ENCODE data around the gene DPT.

The DPT gene

GRCh38 chr1:168731244-168731953, 2.4 kb upstream of the DPT start:
- H3K4me1 ChIP-seq = peaks cover 0 to 9% (median 0%) of the 10 kb centered on the region in 4 donors
- H3K27ac ChIP-seq = no peak overlapping the region
- no peaks in the 10 kb centered on the region for H3K9me3 ChIP-seq
- DNase-seq = no peak
- no peak overlapping the region for H3K4me3 ChIP-seq
- H3K27me3 ChIP-seq = no peaks in the 10 kb centered on the region
- no peaks in the 10 kb centered on the region for H3K36me3 ChIP-seq
- TF ChIP-seq, protein P1, sequence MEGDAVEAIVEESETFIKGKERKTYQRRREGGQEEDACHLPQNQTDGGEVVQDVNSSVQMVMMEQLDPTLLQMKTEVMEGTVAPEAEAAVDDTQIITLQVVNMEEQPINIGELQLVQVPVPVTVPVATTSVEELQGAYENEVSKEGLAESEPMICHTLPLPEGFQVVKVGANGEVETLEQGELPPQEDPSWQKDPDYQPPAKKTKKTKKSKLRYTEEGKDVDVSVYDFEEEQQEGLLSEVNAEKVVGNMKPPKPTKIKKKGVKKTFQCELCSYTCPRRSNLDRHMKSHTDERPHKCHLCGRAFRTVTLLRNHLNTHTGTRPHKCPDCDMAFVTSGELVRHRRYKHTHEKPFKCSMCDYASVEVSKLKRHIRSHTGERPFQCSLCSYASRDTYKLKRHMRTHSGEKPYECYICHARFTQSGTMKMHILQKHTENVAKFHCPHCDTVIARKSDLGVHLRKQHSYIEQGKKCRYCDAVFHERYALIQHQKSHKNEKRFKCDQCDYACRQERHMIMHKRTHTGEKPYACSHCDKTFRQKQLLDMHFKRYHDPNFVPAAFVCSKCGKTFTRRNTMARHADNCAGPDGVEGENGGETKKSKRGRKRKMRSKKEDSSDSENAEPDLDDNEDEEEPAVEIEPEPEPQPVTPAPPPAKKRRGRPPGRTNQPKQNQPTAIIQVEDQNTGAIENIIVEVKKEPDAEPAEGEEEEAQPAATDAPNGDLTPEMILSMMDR (IDR thresholded peaks at IDR 0.05) = no peak
- intact Hi-C loops (cut with DNase I; ENCODE audit: low total_unique reads) = no loop called here

DNA sequence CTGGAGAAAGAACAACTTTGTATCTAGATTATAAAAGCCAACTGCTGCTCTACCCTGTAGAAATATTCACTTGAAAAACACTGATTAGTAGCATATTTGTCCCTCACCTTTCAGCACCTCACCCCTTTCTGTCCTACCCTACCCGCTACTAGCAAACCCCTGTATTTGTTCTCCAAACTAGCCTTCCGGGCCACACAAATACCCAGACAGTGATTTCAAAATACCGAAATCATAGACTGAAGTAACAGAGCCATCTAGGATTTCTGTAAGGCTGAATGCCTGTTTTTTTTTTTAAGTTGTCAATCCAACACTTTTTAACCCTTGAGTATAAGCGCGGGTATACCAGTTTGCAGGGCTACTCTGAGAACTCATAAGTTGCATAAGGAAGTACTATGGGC, 398 bp upstream of the DPT start:
- H3K4me1 ChIP-seq = peaks cover 0 to 9% (median 0%) of the 10 kb centered on the region in 4 donors
- peak overlapping the region; percentile 12 to 56 for H3K27ac ChIP-seq
- DNase-seq = no peak
- peak overlapping the region in 1 of 2 donors; percentile 31 for H3K4me3 ChIP-seq
- TF ChIP-seq, protein P1 (IDR thresholded peaks at IDR 0.05) = no peak
- intact Hi-C loops (cut with DNase I; ENCODE audit: low total_unique reads) = no loop called here
- no peaks in the 10 kb centered on the region for H3K36me3 ChIP-seq
- H3K9me3 ChIP-seq = no peaks in the 10 kb centered on the region
- no peaks in the 10 kb centered on the region for H3K27me3 ChIP-seq

DNA sequence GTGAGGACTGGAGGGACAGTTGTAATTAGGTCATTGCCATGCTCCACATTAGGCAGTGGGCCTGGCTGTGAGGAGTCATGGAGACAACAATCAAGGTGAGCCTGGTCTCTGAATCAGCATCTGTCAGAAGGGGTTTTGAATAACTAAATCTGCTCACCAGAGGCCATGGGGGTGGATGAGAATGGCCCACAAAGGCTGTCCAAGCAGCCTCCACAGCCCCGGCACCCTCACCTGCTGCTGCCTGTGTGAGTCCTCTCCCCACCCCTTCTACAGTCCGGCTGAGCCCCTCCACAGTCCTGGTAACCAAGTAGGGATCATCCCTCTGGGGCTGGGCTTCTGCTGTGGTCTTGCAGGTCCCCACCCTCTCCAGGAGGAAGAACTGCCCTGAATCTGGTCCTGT, 2.3 kb downstream of the DPT start:
- Histone ChIP-seq H3K27ac (peak overlapping the region; percentile 24 to 52), H3K9me3 (no peaks in the 10 kb centered on the region), H3K36me3 (no peaks in the 10 kb centered on the region), H3K4me1 (peaks cover 0 to 9% (median 0%) of the 10 kb centered on the region in 4 donors), H3K27me3 (no peaks in the 10 kb centered on the region), H3K4me3 (peak overlapping the region in 1 of 2 donors; percentile 7)
- DNase-seq = no peak
- intact Hi-C loops (cut with DNase I; ENCODE audit: low total_unique reads) = no loop called here
- TF ChIP-seq, protein P1 (IDR thresholded peaks at IDR 0.05) = no peak

DNA sequence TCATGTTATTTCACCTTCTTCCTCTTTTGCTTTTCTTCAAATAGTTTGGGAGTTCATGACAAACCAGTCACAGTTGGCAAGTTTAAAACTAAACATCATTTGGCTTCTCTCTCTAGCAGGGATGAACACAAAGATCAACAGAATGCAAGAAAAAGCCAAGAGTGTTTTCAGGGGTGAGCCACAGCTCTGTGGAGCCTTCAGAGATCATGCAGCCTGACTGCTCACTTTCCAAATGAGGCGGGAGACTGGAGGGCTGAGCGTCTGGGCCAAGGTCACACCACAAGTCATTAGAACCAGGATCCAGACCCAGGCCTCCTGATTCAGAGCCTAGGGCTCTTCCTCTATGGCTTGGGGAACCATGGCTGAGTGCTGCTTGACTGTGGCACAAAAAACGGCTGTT, 2.7 kb downstream of the DPT start:
- H3K27ac ChIP-seq = peak overlapping the region; percentile 24 to 52
- H3K4me3 ChIP-seq = no peak overlapping the region
- intact Hi-C loops (cut with DNase I; ENCODE audit: low total_unique reads) = no loop called here
- TF ChIP-seq, protein P1 (IDR thresholded peaks at IDR 0.05) = no peak
- H3K9me3 ChIP-seq = no peaks in the 10 kb centered on the region
- peaks cover 0 to 9% (median 0%) of the 10 kb centered on the region in 4 donors for H3K4me1 ChIP-seq
- no peaks in the 10 kb centered on the region for H3K27me3 ChIP-seq
- peak; percentile 46 to 71 for DNase-seq
- H3K36me3 ChIP-seq = no peaks in the 10 kb centered on the region

GRCh38 chr1:168725831-168726230, 3.2 kb downstream of the DPT start:
- Histone ChIP-seq H3K4me1 (peaks cover 0 to 9% (median 0%) of the 10 kb centered on the region in 4 donors), H3K27me3 (no peaks in the 10 kb centered on the region), H3K27ac (peak overlapping the region in 1 of 2 donors; percentile 52), H3K36me3 (no peaks in the 10 kb centered on the region), H3K9me3 (no peaks in the 10 kb centered on the region), H3K4me3 (no peak overlapping the region)
- DNase-seq = no peak
- TF ChIP-seq, protein P1 (IDR thresholded peaks at IDR 0.05) = no peak
- intact Hi-C loops (cut with DNase I; ENCODE audit: low total_unique reads) = no loop called here
